Lung (tissue), 12 donors: Measurements from ENCODE around the gene SERPINA10. TPM values are rescaled to one million over a fixed set of nuclear protein-coding genes. Genes with fewer than 3 reads are reported as not detected.
"Not testable (repeated sequence)": the region's sequence is repeated elsewhere in the genome, so short reads cannot be mapped to it uniquely, and the experiment has no call there.

ENCODE experiments used
- ATAC-seq: fragments of 200-7000 bp; cut with Tn5 transposase; one replicate; pipeline ENCODE4 v1.9.1; 2020; ENCODE audit warnings: moderate number of reproducible peaks; ENCODE audit not compliant: insufficient read depth, low FRiP score
- DNase-seq, 3 donors: peaks; one replicate each; pipeline ENCODE4 v3.0.0-alpha.2; 2013 to 2017
- H3K27ac ChIP-seq, 2 donors: one replicate each; pipeline ENCODE4 v1.5.1; 2013; ENCODE audit warnings: mild to moderate bottlenecking in 2 of 2, moderate library complexity in 2 of 2, control low read depth in 1 of 2, inconsistent platforms in 1 of 2, low read depth in 1 of 2, low read length in 1 of 2
- H3K27me3 ChIP-seq, 3 donors: one replicate each; pipeline ENCODE4 v1.5.1; 2013; ENCODE audit warnings: low read length in 2 of 3; ENCODE audit not compliant: control insufficient read depth in 3 of 3, insufficient read depth in 3 of 3
- H3K36me3 ChIP-seq, 4 donors: one replicate each; pipeline ENCODE4 v1.5.1; 2013; ENCODE audit warnings: low read length in 4 of 4, mild to moderate bottlenecking in 1 of 4, moderate library complexity in 1 of 4; ENCODE audit not compliant: control insufficient read depth in 4 of 4, insufficient read depth in 4 of 4
- H3K4me1 ChIP-seq, 5 donors: one replicate each; pipeline ENCODE4 v1.5.1; 2013; ENCODE audit warnings: low read length in 5 of 5, mild to moderate bottlenecking in 2 of 5, moderate library complexity in 1 of 5; ENCODE audit not compliant: control insufficient read depth in 5 of 5, insufficient read depth in 5 of 5
- H3K4me3 ChIP-seq: one replicate; pipeline ENCODE4 v1.5.1; 2013; ENCODE audit warnings: mild to moderate bottlenecking, control low read depth, moderate library complexity
- H3K9ac ChIP-seq, 2 donors: one replicate each; pipeline ENCODE4 v1.5.1; 2013; ENCODE audit warnings: low read length in 2 of 2, control low read depth in 1 of 2; ENCODE audit not compliant: insufficient read depth in 1 of 2
- H3K9me3 ChIP-seq, 4 donors: one replicate each; pipeline ENCODE4 v1.5.1; 2013; ENCODE audit warnings: low read length in 3 of 4, mild to moderate bottlenecking in 1 of 4, moderate library complexity in 1 of 4; ENCODE audit not compliant: control insufficient read depth in 4 of 4, insufficient read depth in 3 of 4
- CTCF ChIP-seq: IDR thresholded peaks from 2 replicates; pipeline ENCODE4 v1.5.1; 2012; ENCODE audit warnings: mild to moderate bottlenecking; ENCODE audit errors: control extremely low read depth, extremely low read depth
- WGBS, 2 donors: extraction: QIAGEN DNeasy Blood & Tissue Kit; methylation state at CpG; one replicate each; pipeline ENCODE4 v1.1.7; 2013; 5-methylcytosine and 5-hydroxymethylcytosine counted together
- polyA plus RNA-seq, 2 donors: library from polyadenylated mRNA; stranded (reverse); fragments of 200-250 nt; gene quantifications; one replicate each; pipeline ENCODE4 v1.2.1, GENCODE V29; 2013
- total RNA-seq, 2 donors: library from RNA; depleted of rRNA in 1 of 2; stranded (reverse); fragments of >200 nt in 1 of 2; gene quantifications; one replicate each; pipeline ENCODE4 v1.2.1, GENCODE V29; 2014 to 2021
- donor health status: control.
- donor health status: control.
- donor health status: Bipolar disorder and iron deficiency.
- donor health status: healthy.
- donor health status: DM: yes; HTN: yes; CAD: no.

The SERPINA10 gene
- total and polyA plus RNA-seq, 4 donors: 0.21 TPM; not detected in 3

- WGBS, 2 donors: 68 to 74% methylated on average over 2 of the region's 2 CpGs
- H3K36me3 ChIP-seq: no peaks in the 10 kb centered on the region
- no peaks in the 10 kb centered on the region for H3K4me1 ChIP-seq
- DNase-seq (no peak), ATAC-seq (no peak)
- H3K27ac ChIP-seq: no peak overlapping the region
- H3K27me3 ChIP-seq: no peaks in the 10 kb centered on the region
- no peak for TF ChIP-seq CTCF
- no peak overlapping the region for H3K4me3 ChIP-seq
- no peak overlapping the region for H3K9ac ChIP-seq
- H3K9me3 ChIP-seq: peaks cover 0 to 14% (median 3%) of the 10 kb centered on the region in 4 donors
Observed at GRCh38 chr14:94305620-94306019, 12.6 kb upstream of the SERPINA10 start.

DNA sequence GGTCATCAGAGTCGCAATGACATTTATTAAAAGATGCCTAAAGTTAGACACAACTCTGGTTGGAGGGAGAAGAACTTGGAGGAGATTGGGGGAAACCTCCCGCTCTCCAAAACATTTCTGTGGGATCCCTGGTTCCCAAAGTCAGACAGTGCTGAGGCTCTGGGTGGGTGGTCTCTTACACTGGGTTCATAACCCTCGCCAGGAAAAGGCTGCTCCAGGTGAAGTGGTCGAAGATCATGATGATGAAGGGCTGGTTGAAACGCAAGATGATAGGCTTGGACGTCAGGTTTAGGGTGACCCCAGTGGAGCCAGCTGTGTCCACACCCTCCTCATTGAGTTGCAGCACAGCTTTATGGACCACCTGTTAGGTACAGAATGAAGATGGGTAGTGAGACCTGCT lies 11.2 kb upstream of the SERPINA10 start:
- Histone ChIP-seq H3K36me3 (no peaks in the 10 kb centered on the region), H3K27me3 (no peaks in the 10 kb centered on the region), H3K4me1 (no peaks in the 10 kb centered on the region), H3K9ac (no peak overlapping the region), H3K4me3 (no peak overlapping the region), H3K9me3 (peaks cover 0 to 10% (median 3%) of the 10 kb centered on the region in 4 donors), H3K27ac (no peak overlapping the region)
- TF ChIP-seq CTCF: no peak
- WGBS, 2 donors: 87 to 91% methylated on average over 6 of the region's 6 CpGs
- ATAC-seq: no peak
- no peak for DNase-seq

DNA sequence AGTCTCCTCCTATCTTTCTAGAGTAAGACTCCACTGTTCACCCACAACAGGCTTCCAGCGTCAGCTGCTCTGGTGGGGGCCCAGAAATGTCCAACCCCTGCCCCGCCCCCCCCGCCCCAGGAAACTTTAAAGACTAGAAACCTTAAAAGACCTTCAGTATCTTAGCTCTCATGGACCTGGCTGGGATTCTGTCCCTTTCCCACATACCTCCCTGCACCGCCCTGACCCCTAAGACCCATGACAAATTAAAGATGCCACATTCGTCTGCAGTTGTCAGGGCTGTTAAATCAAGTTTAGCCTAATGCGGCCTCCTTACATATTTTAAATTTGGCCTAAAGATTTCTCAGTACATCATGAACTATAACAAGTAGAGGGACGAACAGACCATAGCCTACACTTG lies 10.0 kb upstream of the SERPINA10 start:
- no peaks in the 10 kb centered on the region for H3K27me3 ChIP-seq
- TF ChIP-seq CTCF: no peak
- no peak overlapping the region for H3K9ac ChIP-seq
- ATAC-seq: no peak
- 85 to 88% methylated on average over 7 of the region's 7 CpGs for WGBS, 2 donors
- H3K4me3 ChIP-seq: no peak overlapping the region
- H3K36me3 ChIP-seq: no peaks in the 10 kb centered on the region
- peaks cover 0 to 6% (median 2%) of the 10 kb centered on the region in 4 donors for H3K9me3 ChIP-seq
- H3K27ac ChIP-seq: no peak overlapping the region
- no peaks in the 10 kb centered on the region for H3K4me1 ChIP-seq
- DNase-seq: no peak

- no peak for TF ChIP-seq CTCF
- H3K27ac ChIP-seq: no peak overlapping the region
Observed at GRCh38 chr14:94298130-94298529, 5.1 kb upstream of the SERPINA10 start.

DNA sequence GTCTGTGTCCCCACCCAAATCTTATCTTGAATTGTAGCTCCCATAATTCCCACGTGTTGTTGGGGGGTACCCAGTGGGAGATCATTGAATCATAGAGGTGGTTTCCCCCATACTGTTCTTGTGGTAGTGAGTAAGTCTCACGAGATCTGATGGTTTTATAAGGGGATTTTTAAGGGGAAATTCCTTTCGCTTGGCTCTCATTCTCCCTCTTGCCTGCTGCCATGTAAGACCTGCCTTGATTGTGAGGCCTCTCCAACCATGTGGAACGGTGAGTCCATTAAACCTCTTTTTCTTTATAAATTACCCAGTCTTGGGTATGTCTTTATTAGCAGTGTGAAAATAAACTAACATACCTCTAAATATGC lies 3.1 kb upstream of the SERPINA10 start:
- ATAC-seq: not testable (repeated sequence)

More at GRCh38 chr14:94298130-94298529, 5.1 kb upstream of the SERPINA10 start:
- no peak for DNase-seq
- H3K36me3 ChIP-seq: no peaks in the 10 kb centered on the region
- no peaks in the 10 kb centered on the region for H3K27me3 ChIP-seq
- H3K4me3 ChIP-seq: no peak overlapping the region
- no peak overlapping the region for H3K9ac ChIP-seq
- 91 to 93% methylated on average over 15 of the region's 15 CpGs for WGBS, 2 donors
- no peaks in the 10 kb centered on the region for H3K4me1 ChIP-seq
- H3K9me3 ChIP-seq: peaks cover 0 to 4% (median 2%) of the 10 kb centered on the region in 4 donors
- ATAC-seq: no peak

More for the DNA sequence above, 3.1 kb upstream of the SERPINA10 start:
- WGBS, 2 donors: 75 to 78% methylated on average over 4 of the region's 4 CpGs
- H3K9ac ChIP-seq, H3K36me3 ChIP-seq, H3K4me1 ChIP-seq, H3K27me3 ChIP-seq, DNase-seq, H3K4me3 ChIP-seq, H3K27ac ChIP-seq, H3K9me3 ChIP-seq: not testable (repeated sequence)
